ENCODE results near the gene ACOT7.

DNA sequence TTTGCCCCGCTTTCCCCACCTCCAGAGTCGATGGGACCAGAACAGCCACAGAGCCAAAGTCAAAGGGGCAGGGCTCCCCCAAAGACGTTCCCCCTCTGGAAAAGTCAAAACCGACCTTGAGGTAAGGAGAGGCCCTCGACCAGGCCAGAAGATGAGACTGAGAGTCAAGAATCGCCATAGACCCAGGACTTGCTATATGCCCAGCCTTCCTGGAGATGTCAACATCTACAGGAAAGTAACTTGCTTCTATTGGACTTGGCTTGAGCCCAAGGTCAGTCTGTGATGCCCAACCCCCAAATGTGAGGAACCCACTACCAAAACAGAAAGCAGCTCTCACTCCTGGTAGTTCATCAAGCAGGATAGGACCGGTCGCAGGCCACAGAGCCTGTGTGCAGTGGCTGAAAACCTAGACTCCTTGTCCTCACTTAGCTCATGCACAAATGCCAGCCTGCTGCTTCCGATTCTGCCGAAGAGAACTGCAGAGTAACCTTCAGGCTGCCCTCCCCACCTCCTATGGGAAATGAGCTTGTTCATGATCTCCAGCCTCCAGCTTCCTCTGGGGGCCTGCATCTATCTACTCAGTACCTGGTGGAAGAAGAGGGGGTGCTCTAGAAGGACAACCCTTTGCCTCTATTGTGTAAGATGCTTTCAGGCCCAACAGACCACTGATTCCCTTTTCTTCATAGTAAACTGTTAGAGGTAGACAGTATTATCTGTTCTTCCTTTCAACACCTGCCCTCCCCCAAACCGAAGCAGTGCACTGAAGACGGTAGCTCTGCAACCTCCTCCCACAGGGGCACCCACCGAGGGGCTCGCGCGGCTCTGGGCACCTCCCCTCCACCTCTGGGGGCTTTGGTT lies 1.4 kb downstream of the ACOT7 start:
- TF ChIP-seq, protein P1, sequence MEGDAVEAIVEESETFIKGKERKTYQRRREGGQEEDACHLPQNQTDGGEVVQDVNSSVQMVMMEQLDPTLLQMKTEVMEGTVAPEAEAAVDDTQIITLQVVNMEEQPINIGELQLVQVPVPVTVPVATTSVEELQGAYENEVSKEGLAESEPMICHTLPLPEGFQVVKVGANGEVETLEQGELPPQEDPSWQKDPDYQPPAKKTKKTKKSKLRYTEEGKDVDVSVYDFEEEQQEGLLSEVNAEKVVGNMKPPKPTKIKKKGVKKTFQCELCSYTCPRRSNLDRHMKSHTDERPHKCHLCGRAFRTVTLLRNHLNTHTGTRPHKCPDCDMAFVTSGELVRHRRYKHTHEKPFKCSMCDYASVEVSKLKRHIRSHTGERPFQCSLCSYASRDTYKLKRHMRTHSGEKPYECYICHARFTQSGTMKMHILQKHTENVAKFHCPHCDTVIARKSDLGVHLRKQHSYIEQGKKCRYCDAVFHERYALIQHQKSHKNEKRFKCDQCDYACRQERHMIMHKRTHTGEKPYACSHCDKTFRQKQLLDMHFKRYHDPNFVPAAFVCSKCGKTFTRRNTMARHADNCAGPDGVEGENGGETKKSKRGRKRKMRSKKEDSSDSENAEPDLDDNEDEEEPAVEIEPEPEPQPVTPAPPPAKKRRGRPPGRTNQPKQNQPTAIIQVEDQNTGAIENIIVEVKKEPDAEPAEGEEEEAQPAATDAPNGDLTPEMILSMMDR (IDR thresholded peaks at IDR 0.05): no peak
- TF ChIP-seq POLR2A (IDR thresholded peaks at IDR 0.05): no peak
